Smooth muscle cell of the brain vasculature (primary cell): ENCODE data around the gene HUWE1.
A peak's percentile ranks its signal among the peaks of the same experiment; 100 is the strongest.
"Not testable (repeated sequence)": the region's sequence is repeated elsewhere in the genome, so short reads cannot be mapped to it uniquely, and the experiment has no call there.

Source experiments
- DNase-seq: peaks from one replicate; pipeline ENCODE4 v3.0.0-alpha.2; 2012; ENCODE audit warnings: low read depth, low spot score

HUWE1 gene

GRCh38 chrX:53606456-53606855, 80.1 kb downstream of the HUWE1 start:
- no peak for DNase-seq

- DNase-seq = no peak
Observed at GRCh38 chrX:53605004-53605403, 81.5 kb downstream of the HUWE1 start.

GRCh38 chrX:53599781-53600396, 86.6 kb downstream of the HUWE1 start:
- DNase-seq = no peak

GRCh38 chrX:53598169-53598568, 88.3 kb downstream of the HUWE1 start:
- no peak for DNase-seq

GRCh38 chrX:53595266-53595810, 91.2 kb downstream of the HUWE1 start:
- DNase-seq = no peak

- DNase-seq = peak; percentile 7
Observed at GRCh38 chrX:53594354-53594753, 92.2 kb downstream of the HUWE1 start.

GRCh38 chrX:53587795-53588420, 98.6 kb downstream of the HUWE1 start:
- DNase-seq = no peak

- no peak for DNase-seq
Observed at GRCh38 chrX:53584891-53585290, 101.6 kb downstream of the HUWE1 start.

GRCh38 chrX:53583571-53583970, 102.9 kb downstream of the HUWE1 start:
- no peak for DNase-seq

GRCh38 chrX:53580742-53581504, 105.6 kb downstream of the HUWE1 start:
- no peak for DNase-seq

GRCh38 chrX:53571494-53571893, 115.0 kb downstream of the HUWE1 start:
- no peak for DNase-seq

- DNase-seq = no peak
Observed at GRCh38 chrX:53563324-53563723, 123.2 kb downstream of the HUWE1 start.

GRCh38 chrX:53561912-53562311, 124.6 kb downstream of the HUWE1 start:
- DNase-seq = no peak

- no peak for DNase-seq
Observed at GRCh38 chrX:53558646-53559045, 127.9 kb downstream of the HUWE1 start.

GRCh38 chrX:53556868-53557267, 129.7 kb downstream of the HUWE1 start:
- no peak for DNase-seq

- no peak for DNase-seq
Observed at GRCh38 chrX:53550756-53551463, 135.6 kb downstream of the HUWE1 start.

GRCh38 chrX:53547668-53548067, 138.9 kb downstream of the HUWE1 start:
- no peak for DNase-seq

- no peak for DNase-seq
Observed at GRCh38 chrX:53544936-53545335, 141.6 kb downstream of the HUWE1 start.

GRCh38 chrX:53538781-53539180, 147.7 kb downstream of the HUWE1 start:
- no peak for DNase-seq

GRCh38 chrX:53531255-53531966, 155.1 kb downstream of the HUWE1 start:
- not testable (repeated sequence) for DNase-seq

GRCh38 chrX:53526999-53527398, 159.5 kb downstream of the HUWE1 start:
- no peak for DNase-seq
